ENCODE results near the gene CCR4. TPM values are rescaled to one million over a fixed set of nuclear protein-coding genes. Genes with fewer than 3 reads are reported as not detected.
"Not testable (repeated sequence)": the region's sequence is repeated elsewhere in the genome, so short reads cannot be mapped to it uniquely, and the experiment has no call there.

Gene CCR4
- total and polyA plus RNA-seq, 7 donors: 0.03 to 0.10 TPM; not detected in 5

- intact Hi-C loops (cut with DNase I): no loop called here
- H3K9me3 ChIP-seq: no peaks in the 10 kb centered on the region
- no peak for TF ChIP-seq CTCF (IDR thresholded peaks at IDR 0.05)
- no peak overlapping the region for H3K4me3 ChIP-seq
- no peak overlapping the region for H3K27ac ChIP-seq
- 85 to 97% (median 96%) methylated on average over 1 of the region's 1 CpG for WGBS, 3 donors
- no peaks in the 10 kb centered on the region for H3K27me3 ChIP-seq (ENCODE audit: insufficient read depth in 3 of 3, low read length in 2 of 3)
- H3K4me1 ChIP-seq: no peaks in the 10 kb centered on the region
- DNase-seq (no peak), ATAC-seq (no peak)
- no peaks in the 10 kb centered on the region for H3K36me3 ChIP-seq (ENCODE audit: insufficient read depth in 1 of 2, low read depth in 1 of 2)
Measured at GRCh38 chr3:32973982-32974381, 22.5 kb downstream of the CCR4 start.

- H3K27me3 ChIP-seq (ENCODE audit: insufficient read depth in 3 of 3, low read length in 2 of 3): no peaks in the 10 kb centered on the region
- no peaks in the 10 kb centered on the region for H3K4me1 ChIP-seq
- no peaks in the 10 kb centered on the region for H3K36me3 ChIP-seq (ENCODE audit: insufficient read depth in 1 of 2, low read depth in 1 of 2)
- 77 to 89% (median 78%) methylated on average over 6 of the region's 6 CpGs for WGBS, 3 donors
- no peaks in the 10 kb centered on the region for H3K9me3 ChIP-seq
- intact Hi-C loops (cut with DNase I): no loop called here
- DNase-seq (no peak), ATAC-seq (no peak)
- H3K27ac ChIP-seq: no peak overlapping the region
- TF ChIP-seq CTCF (IDR thresholded peaks at IDR 0.05): no peak
- H3K4me3 ChIP-seq: no peak overlapping the region
Measured at GRCh38 chr3:32975891-32976595, 24.6 kb downstream of the CCR4 start.

- ATAC-seq: no peak
- 53 to 64% (median 55%) methylated on average over 10 of the region's 10 CpGs for WGBS, 3 donors
- Histone ChIP-seq H3K9me3 (no peaks in the 10 kb centered on the region), H3K27me3 (ENCODE audit: insufficient read depth in 3 of 3, low read length in 2 of 3) (no peaks in the 10 kb centered on the region), H3K4me1 (no peaks in the 10 kb centered on the region), H3K4me3 (no peak overlapping the region), H3K27ac (no peak overlapping the region), H3K36me3 (ENCODE audit: insufficient read depth in 1 of 2, low read depth in 1 of 2) (no peaks in the 10 kb centered on the region)
- no peak for TF ChIP-seq CTCF (IDR thresholded peaks at IDR 0.05)
- intact Hi-C loops (cut with DNase I): no loop called here
- DNase-seq: no peak
Measured at GRCh38 chr3:32977861-32978260, 26.4 kb downstream of the CCR4 start.

- H3K27me3 ChIP-seq (ENCODE audit: insufficient read depth in 3 of 3, low read length in 2 of 3): no peaks in the 10 kb centered on the region
- TF ChIP-seq CTCF (IDR thresholded peaks at IDR 0.05): no peak
- no peak overlapping the region for H3K27ac ChIP-seq
- no peaks in the 10 kb centered on the region for H3K36me3 ChIP-seq (ENCODE audit: insufficient read depth in 1 of 2, low read depth in 1 of 2)
- ATAC-seq: no peak
- H3K9me3 ChIP-seq: no peaks in the 10 kb centered on the region
- DNase-seq: no peak
- intact Hi-C loops (cut with DNase I): no loop called here
- H3K4me1 ChIP-seq: no peaks in the 10 kb centered on the region
- 68 to 70% (median 69%) methylated on average over 5 of the region's 5 CpGs for WGBS, 3 donors
- H3K4me3 ChIP-seq: no peak overlapping the region
Measured at GRCh38 chr3:32978331-32978730, 26.9 kb downstream of the CCR4 start.

- Histone ChIP-seq H3K27ac (no peak overlapping the region), H3K9me3 (no peaks in the 10 kb centered on the region), H3K4me1 (no peaks in the 10 kb centered on the region), H3K36me3 (ENCODE audit: insufficient read depth in 1 of 2, low read depth in 1 of 2) (no peaks in the 10 kb centered on the region), H3K4me3 (no peak overlapping the region), H3K27me3 (ENCODE audit: insufficient read depth in 3 of 3, low read length in 2 of 3) (no peaks in the 10 kb centered on the region)
- intact Hi-C loops (cut with DNase I): no loop called here
- no peak for TF ChIP-seq CTCF (IDR thresholded peaks at IDR 0.05)
- no peak for ATAC-seq
- no peak for DNase-seq
Measured at GRCh38 chr3:32983124-32983523, 31.7 kb downstream of the CCR4 start.

GRCh38 chr3:32984918-32985317, 33.5 kb downstream of the CCR4 start:
- DNase-seq; H3K27ac ChIP-seq; H3K4me1 ChIP-seq; H3K27me3 ChIP-seq (ENCODE audit: insufficient read depth in 3 of 3, low read length in 2 of 3); intact Hi-C loops (cut with DNase I); ATAC-seq; H3K9me3 ChIP-seq; H3K4me3 ChIP-seq; H3K36me3 ChIP-seq (ENCODE audit: insufficient read depth in 1 of 2, low read depth in 1 of 2): not testable (repeated sequence)
- 84 to 90% (median 86%) methylated on average over 3 of the region's 3 CpGs for WGBS, 3 donors
